Rectal smooth muscle tissue (tissue), 1 donor: ENCODE data around the gene BICD1.
"Not testable (repeated sequence)": the region's sequence is repeated elsewhere in the genome, so short reads cannot be mapped to it uniquely, and the experiment has no call there.

Experiments used
- H3K27ac ChIP-seq: one replicate; pipeline ENCODE4 v1.7.0; 2013; ENCODE audit warnings: low read depth, low read length, inconsistent platforms
- H3K27me3 ChIP-seq: one replicate; pipeline ENCODE4 v1.7.0; 2013; ENCODE audit warnings: low read length; ENCODE audit not compliant: control insufficient read depth, insufficient read depth
- H3K36me3 ChIP-seq: one replicate; pipeline ENCODE4 v1.7.0; 2013; ENCODE audit warnings: low read length; ENCODE audit not compliant: control insufficient read depth, insufficient read depth
- H3K4me1 ChIP-seq: one replicate; pipeline ENCODE4 v1.7.0; 2013; ENCODE audit warnings: low read length; ENCODE audit not compliant: control insufficient read depth, insufficient read depth
- H3K4me3 ChIP-seq: one replicate; pipeline ENCODE4 v1.7.0; 2013; ENCODE audit warnings: low read length
- H3K9ac ChIP-seq: one replicate; pipeline ENCODE4 v1.7.0; 2013; ENCODE audit warnings: low read length

Gene BICD1

DNA sequence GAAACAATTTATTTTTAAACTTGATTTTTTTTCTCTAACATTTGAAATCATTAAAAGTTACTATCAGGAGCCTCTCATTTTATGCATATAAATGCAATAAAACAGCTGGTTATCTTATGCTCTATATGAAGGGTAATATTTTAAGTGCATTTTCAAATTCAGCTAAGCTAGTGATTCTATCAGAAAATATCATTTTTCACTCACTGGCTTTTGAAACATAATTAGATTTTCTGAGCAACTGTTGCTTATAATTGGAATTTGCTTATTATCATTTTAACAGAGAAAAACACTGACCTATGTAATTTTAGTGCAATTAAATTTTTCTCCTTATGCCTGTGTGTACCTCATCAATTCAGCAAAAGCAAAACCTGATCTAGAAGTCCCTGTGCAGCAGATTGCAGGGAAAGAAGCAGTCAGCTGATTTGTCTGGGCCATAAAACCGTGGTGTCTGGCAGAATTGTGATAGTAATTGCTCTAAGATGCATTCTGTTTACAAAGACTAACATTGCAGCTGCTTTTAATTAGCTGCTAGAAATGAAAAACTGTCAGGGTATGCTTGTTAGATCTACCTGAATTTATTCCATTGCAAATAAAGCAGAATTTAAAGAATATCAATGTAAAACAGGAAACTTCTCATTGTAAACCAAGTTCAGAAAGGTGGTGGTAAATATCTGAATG lies 75.0 kb downstream of the BICD1 start:
- no peaks in the 10 kb centered on the region for H3K4me1 ChIP-seq
- H3K36me3 ChIP-seq = no peaks in the 10 kb centered on the region
- no peak overlapping the region for H3K4me3 ChIP-seq
- H3K27me3 ChIP-seq = no peaks in the 10 kb centered on the region
- H3K27ac ChIP-seq = no peak overlapping the region
- H3K9ac ChIP-seq = no peak overlapping the region

DNA sequence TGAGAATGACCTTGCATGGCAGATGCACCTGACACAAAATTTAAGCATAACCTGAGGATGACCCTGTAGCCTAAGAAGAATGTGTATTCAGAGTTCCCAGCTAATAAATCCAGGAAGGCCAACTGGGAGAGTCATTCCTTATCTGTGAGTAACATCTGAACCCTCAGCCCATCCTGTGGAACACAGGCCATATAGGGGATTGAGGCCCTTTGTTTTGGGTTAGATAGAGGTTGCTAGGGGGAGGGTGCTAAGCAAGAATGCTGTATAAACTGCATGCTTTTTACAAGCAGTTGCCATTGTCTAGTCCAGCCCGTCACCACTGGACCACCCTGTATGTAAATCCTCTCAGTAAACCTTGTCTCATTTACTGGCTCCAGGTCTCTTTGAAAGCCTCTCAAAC lies 77.0 kb downstream of the BICD1 start:
- H3K27me3 ChIP-seq = no peaks in the 10 kb centered on the region
- H3K4me1 ChIP-seq = no peaks in the 10 kb centered on the region
- H3K4me3 ChIP-seq = no peak overlapping the region

DNA sequence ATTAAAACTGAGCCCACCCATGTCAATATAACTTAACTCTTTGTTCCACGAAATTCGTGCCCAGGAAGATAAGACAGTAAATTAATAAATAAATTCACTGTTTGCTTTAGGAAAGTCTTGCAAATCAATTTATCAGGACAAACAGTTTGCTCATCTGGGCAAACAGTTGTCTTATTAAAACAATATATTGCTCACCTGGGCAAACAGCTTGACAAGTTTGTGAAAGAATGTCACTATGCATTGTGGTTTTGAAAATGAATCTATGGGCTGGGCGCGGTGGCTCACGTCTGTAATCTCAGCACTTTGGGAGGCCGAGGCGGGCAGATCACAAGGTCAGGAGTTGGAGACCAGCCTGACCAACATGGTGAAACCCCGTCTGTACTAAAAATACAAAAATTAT lies 80.5 kb downstream of the BICD1 start:
- not testable (repeated sequence) for H3K27ac ChIP-seq

More for the DNA sequence above, 77.0 kb downstream of the BICD1 start:
- H3K27ac ChIP-seq = no peak overlapping the region
- no peaks in the 10 kb centered on the region for H3K36me3 ChIP-seq
- no peak overlapping the region for H3K9ac ChIP-seq

DNA sequence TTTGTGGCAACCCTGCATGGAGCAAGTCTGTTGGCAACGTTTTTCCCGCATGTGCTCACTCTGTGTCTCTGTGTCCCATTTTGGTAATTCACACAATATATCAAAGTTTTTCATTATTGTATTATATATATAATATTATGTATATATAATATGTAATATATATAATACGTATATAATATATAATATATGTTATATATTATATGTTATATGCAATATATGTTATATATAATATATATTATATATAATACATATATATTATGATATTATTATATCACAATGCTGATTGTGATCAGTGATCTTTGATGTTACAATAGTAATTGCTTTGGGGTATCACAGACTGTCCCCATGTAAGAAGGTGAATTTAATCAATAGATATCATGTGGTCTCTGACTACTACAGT lies 84.8 kb downstream of the BICD1 start:
- H3K4me3 ChIP-seq = no peak overlapping the region

More for the DNA sequence above, 80.5 kb downstream of the BICD1 start:
- H3K27me3 ChIP-seq, H3K4me1 ChIP-seq, H3K36me3 ChIP-seq, H3K4me3 ChIP-seq, H3K9ac ChIP-seq: not testable (repeated sequence)

DNA sequence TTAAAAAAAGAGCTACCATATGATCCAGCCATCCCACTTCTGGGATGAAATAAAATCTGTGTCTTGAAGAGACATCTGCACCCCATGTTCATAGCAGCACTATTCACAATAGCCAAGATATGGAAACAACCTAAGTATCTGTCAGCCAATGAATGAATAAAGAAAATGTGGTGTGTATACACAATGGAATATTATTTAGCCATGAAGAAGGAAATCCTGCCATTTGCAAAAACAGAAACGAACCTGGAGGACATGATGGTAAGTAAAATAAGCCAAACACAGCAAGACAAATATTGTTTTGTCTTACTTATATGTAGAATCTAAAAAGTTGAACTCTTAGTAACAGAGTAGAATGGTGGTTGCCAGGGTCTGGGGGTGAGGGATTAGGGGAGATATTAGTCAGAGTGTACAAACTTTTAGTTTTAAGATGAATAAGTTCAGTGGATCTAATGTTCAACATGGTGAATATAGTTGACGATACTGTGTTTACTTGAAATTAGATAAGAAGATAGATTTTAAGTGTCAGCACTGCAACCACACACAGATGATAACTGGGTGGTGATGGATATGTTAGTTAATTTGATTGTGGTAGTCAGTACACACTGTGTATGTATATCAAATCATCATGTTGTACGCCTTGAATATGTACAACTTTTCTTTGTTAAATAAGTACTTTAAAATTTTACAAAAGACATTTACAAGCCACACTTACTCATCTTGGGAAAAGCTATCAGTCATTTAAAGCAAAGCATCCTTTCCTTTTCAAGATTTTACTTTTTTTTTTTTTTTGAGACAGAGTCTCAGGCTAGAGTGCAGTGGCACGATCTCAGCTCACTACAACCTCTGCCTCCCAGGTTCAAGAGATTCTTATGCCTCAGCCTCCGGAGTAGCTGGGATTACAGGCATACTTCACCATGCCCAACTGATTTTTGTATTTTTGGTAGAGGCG lies 89.9 kb downstream of the BICD1 start:
- H3K27me3 ChIP-seq = no peaks in the 10 kb centered on the region
- no peaks in the 10 kb centered on the region for H3K4me1 ChIP-seq
- H3K27ac ChIP-seq = no peak overlapping the region
- no peak overlapping the region for H3K9ac ChIP-seq
- H3K36me3 ChIP-seq = no peaks in the 10 kb centered on the region
- no peak overlapping the region for H3K4me3 ChIP-seq

More for the DNA sequence above, 84.8 kb downstream of the BICD1 start:
- no peaks in the 10 kb centered on the region for H3K27me3 ChIP-seq
- no peaks in the 10 kb centered on the region for H3K36me3 ChIP-seq
- no peaks in the 10 kb centered on the region for H3K4me1 ChIP-seq
- H3K9ac ChIP-seq = no peak overlapping the region
- no peak overlapping the region for H3K27ac ChIP-seq

DNA sequence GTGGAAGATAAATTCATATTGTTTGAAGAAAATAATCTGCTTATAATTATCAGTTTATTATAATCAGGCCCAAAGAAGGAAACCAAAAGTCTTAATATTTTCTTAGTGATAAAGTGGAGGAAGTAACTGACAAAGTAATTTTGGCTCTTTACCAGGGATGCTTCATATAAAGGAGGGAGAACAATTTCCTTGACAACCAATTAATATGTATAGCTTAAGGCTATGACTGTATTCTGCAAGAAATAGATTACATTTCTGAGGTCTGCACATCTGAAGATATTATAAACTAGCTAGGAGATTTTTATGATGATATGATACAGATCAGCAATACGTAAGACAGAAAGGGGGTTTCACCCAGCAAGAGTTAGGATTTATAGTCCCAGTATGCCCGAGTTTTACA lies 90.8 kb downstream of the BICD1 start:
- H3K27ac ChIP-seq = no peak overlapping the region
- no peak overlapping the region for H3K4me3 ChIP-seq
- H3K4me1 ChIP-seq = no peaks in the 10 kb centered on the region
- H3K27me3 ChIP-seq = no peaks in the 10 kb centered on the region
- no peaks in the 10 kb centered on the region for H3K36me3 ChIP-seq
- H3K9ac ChIP-seq = no peak overlapping the region

DNA sequence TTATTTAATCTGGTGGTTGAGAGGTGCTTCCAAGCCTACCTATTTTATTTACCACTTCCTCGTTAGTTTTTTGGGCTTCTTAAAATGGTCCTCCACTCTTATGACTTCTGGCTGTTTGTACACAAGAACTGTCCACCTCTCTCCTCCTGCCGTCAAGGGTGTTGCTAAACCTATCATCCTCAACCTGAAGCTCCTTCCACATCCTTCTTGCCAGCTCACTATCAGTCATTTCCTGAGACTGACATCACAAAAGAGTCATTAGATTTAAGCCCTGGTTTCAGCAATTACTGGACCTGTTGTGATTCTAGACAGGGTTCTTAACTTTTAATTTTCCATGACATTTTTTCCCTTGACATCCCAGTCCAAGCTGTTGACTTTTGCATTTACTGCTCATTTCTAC lies 91.9 kb downstream of the BICD1 start:
- Histone ChIP-seq H3K4me3 (no peak overlapping the region), H3K36me3 (no peaks in the 10 kb centered on the region), H3K4me1 (no peaks in the 10 kb centered on the region), H3K9ac (no peak overlapping the region), H3K27me3 (no peaks in the 10 kb centered on the region), H3K27ac (no peak overlapping the region)

DNA sequence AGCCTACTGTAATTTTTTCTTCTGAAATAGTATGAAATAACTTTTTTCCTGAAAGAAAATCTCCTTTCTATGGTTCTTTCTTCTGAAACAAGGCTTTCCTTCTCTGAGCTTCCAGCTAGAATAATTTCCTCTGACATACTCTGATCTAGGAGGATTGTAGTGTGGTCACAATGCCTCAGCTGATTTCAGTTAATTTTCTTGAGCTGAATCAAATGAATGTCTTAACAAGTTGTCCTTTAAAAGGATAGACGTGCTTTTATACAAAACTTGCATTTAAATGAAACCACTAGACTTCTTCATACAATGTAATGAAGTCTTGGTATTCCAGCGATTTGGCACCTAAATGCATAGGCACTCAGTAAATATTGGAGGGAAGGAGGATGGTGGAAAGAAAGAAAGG lies 94.4 kb downstream of the BICD1 start:
- H3K27me3 ChIP-seq = no peaks in the 10 kb centered on the region
- no peak overlapping the region for H3K27ac ChIP-seq
- no peak overlapping the region for H3K4me3 ChIP-seq
- H3K4me1 ChIP-seq = no peaks in the 10 kb centered on the region
- no peaks in the 10 kb centered on the region for H3K36me3 ChIP-seq
- H3K9ac ChIP-seq = no peak overlapping the region

DNA sequence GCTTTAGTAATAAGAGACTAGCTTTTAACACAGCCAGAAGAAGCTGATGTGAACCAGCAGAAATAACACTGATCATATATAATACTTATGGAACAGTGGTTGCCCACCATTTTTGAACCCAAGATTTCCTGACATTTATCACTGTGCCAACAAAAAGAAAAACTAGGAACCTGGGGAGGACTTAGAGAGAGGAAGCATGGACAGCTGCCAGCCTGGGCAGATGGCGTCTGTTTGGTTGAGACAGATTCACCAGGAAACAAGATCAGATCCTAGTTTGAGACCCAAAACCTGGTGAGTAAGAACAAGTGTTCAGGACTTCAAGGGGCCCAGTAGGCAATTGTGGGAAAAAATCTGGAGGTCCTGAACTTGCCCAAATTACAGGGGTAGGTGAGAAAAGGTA lies 95.3 kb downstream of the BICD1 start:
- Histone ChIP-seq H3K27ac (no peak overlapping the region), H3K27me3 (no peaks in the 10 kb centered on the region), H3K4me3 (no peak overlapping the region), H3K4me1 (no peaks in the 10 kb centered on the region), H3K36me3 (no peaks in the 10 kb centered on the region), H3K9ac (no peak overlapping the region)

DNA sequence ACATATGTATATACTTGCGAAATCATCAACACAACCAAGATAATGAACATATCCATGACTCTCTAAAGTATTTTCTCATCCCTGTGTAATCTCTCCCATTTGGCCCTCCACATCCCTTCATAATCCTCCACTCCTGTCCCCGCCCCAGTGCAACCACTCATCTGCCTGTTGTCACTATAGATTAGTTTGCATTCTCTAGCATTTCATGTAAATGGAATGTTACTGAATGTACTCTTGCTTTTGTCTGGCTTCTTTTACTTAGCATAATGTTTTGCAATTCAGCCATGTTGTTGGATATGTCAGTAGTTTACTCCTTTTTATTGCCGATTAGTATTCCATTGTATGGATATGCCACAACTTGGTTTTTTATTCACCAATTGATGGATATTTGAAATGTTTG lies 99.1 kb downstream of the BICD1 start:
- Histone ChIP-seq H3K27ac (no peak overlapping the region), H3K27me3 (no peaks in the 10 kb centered on the region), H3K4me1 (no peaks in the 10 kb centered on the region)

DNA sequence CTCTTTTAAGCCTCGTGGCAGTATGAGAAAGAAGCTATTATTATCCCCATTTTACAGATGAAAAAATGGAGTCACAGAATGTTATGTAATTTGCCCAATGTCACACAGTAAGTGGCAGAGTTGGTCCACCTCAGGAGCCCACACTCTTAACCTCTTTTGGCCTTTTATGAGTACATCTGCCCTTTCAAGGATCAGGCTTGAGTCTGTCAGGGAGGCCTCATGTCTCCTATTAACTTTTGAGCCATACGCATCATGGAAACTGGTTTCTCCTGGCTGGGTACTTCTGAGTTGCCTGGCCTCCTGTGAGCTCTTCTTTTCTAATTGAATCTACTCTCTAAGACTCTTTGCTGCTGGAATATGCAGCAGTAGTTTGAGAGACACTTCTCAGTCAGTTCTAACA lies 101.7 kb downstream of the BICD1 start:
- no peaks in the 10 kb centered on the region for H3K4me1 ChIP-seq
- H3K4me3 ChIP-seq = no peak overlapping the region
- H3K36me3 ChIP-seq = no peaks in the 10 kb centered on the region
- no peaks in the 10 kb centered on the region for H3K27me3 ChIP-seq
- H3K9ac ChIP-seq = no peak overlapping the region
- H3K27ac ChIP-seq = no peak overlapping the region

More for the DNA sequence above, 99.1 kb downstream of the BICD1 start:
- Histone ChIP-seq H3K4me3 (no peak overlapping the region), H3K9ac (no peak overlapping the region), H3K36me3 (no peaks in the 10 kb centered on the region)

DNA sequence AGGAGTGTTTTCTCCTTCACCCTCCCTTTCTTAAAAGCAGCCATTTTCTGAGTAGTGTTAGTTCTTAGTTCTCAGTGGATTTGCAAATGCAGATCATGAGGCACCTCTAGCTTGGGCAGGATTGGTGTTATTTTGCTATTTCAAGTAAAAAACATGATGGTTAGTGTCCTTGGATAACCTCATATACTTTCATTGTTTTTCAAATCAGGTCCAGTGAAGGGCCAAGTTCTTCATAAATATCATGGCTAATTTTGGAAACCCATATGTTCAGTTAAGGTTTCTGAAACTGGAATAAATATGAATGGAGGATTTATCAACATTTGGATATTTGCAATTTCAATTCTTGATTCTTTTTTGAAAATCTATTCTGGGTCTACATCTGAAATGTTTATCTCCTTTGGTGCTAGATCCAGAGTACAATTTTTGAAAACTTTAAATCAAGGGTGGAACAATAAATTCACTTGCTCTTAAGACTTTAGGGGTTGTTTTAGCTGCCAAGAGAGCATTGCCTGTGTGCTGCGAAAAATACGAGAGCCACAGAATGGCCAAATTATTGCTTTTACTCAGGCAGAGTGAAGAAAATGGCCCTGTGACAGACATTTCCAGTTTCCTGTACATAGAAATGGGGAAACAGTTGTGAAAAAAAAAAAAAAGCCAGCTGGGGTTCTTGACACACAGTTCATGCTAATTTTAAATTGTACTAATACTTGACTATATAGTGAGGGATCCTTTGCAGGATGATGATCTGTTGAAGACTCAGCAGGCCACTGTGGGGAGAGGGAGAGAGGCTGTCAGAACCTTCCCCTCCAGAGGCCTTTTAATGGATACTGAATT lies 104.6 kb downstream of the BICD1 start:
- no peaks in the 10 kb centered on the region for H3K27me3 ChIP-seq
- H3K36me3 ChIP-seq = no peaks in the 10 kb centered on the region
- H3K4me1 ChIP-seq = no peaks in the 10 kb centered on the region
- no peak overlapping the region for H3K27ac ChIP-seq
- no peak overlapping the region for H3K4me3 ChIP-seq
- no peak overlapping the region for H3K9ac ChIP-seq
